ENCODE data around the gene PANK1. TPM values are rescaled to one million over a fixed set of nuclear protein-coding genes. Genes with fewer than 3 reads are reported as not detected.

Gene PANK1
- total and polyA plus RNA-seq, 2 donors (not counting 3 experiments of a cell fraction or from before 2014, with no cell fraction given): 2.0 to 6.3 TPM

- Histone ChIP-seq H3K27me3 (ENCODE audit: control insufficient read depth in 2 of 2, insufficient read depth in 2 of 2, low read length in 2 of 2) (no peaks in the 10 kb centered on the region), H3K4me3 (replicated peaks in 1 of 3; ENCODE audit: insufficient read depth in 1 of 3, low read depth in 1 of 3, low read length in 3 of 3) (no peak overlapping the region), H3K79me2 (ENCODE audit: control insufficient read depth, insufficient read depth, low read length) (no peaks in the 10 kb centered on the region), H3K36me3 (ENCODE audit: control insufficient read depth in 2 of 2, extremely low read depth in 1 of 2, insufficient read depth in 2 of 2, low read length in 2 of 2) (no peaks in the 10 kb centered on the region), H4K20me1 (replicated peaks; ENCODE audit: control insufficient read depth, extremely low read depth, insufficient read depth, low read length) (no peaks in the 10 kb centered on the region), H3K4me2 (ENCODE audit: insufficient read depth, low read length) (no peak overlapping the region), H3K27ac (ENCODE audit: insufficient read depth, low read depth, low read length) (no peak overlapping the region), H3K9me1 (replicated peaks; ENCODE audit: control insufficient read depth, extremely low read depth, insufficient read depth, low read length) (no peaks in the 10 kb centered on the region), H3K9me3 (replicated peaks; ENCODE audit: control insufficient read depth, insufficient read depth, low read length) (no peaks in the 10 kb centered on the region), H3K4me1 (ENCODE audit: control insufficient read depth, extremely low read depth, insufficient read depth, low read length) (no peaks in the 10 kb centered on the region), H3K9ac (replicated peaks; ENCODE audit: extremely low read depth, insufficient read depth, low read length) (no peak overlapping the region), H2AFZ (ENCODE audit: low read depth, low read length) (no peak overlapping the region)
- BruUV-seq (replicated peaks): no TSS peak
- FAIRE-seq (no peak), DNase-seq (ENCODE audit: low read depth, low spot score) (no peak)
- TF ChIP-seq CTCF (IDR thresholded peaks at IDR 0.05; ENCODE audit: extremely low read depth in 1 of 2, insufficient read depth in 1 of 2, low read depth in 1 of 2, low read length in 2 of 2): no peak
- no peak for TF ChIP-seq JUN (IDR thresholded peaks at IDR 0.05; ENCODE audit: borderline replicate concordance, insufficient read depth, insufficient read length, low read depth)
- TF ChIP-seq POLR2AphosphoS5 (IDR thresholded peaks at IDR 0.05; ENCODE audit: insufficient read depth, low read depth, low read length): no peak
- TF ChIP-seq FOS (IDR thresholded peaks at IDR 0.05; ENCODE audit: borderline replicate concordance, insufficient read depth, low read length): no peak
- TF ChIP-seq GATA2 (IDR thresholded peaks at IDR 0.05; ENCODE audit: insufficient read depth, insufficient read length, low read depth, low read length): no peak
- TF ChIP-seq POLR2A (IDR thresholded peaks at IDR 0.05; ENCODE audit: low read depth, low read length): no peak
- TF ChIP-seq EZH2 (IDR thresholded peaks at IDR 0.05; ENCODE audit: borderline replicate concordance, low read depth, low read length, severe bottlenecking): no peak
- no peak for TF ChIP-seq MYC (IDR thresholded peaks at IDR 0.05; ENCODE audit: low read depth, low read length)
- no peak for TF ChIP-seq MAX (IDR thresholded peaks at IDR 0.05; ENCODE audit: insufficient read depth, insufficient read length)
- dilution Hi-C loops (cut with MboI; ENCODE audit: extremely low pct_ligation_motif_present, low sequenced_read_pairs) (no loop called here), intact Hi-C loops (cut with micrococcal nuclease) (no loop called here)
- CTCF ChIA-PET: no interaction called here
- POLR2A ChIA-PET: no interaction called here
These were observed 38.8 kb upstream of the PANK1 start for GRCh38 chr10:89683883-89684282.

Data from endothelial cell of umbilical vein (primary cell).